DND-41 (cell line): ENCODE results near the gene SFTA2.
"Not testable (repeated sequence)": the region's sequence is repeated elsewhere in the genome, so short reads cannot be mapped to it uniquely, and the experiment has no call there.

ENCODE experiments used
- ATAC-seq: fragments of 200-7000 bp; cut with Tn5 transposase; 3 replicates; pipeline ENCODE4 v1.9.1; 2021; ENCODE audit warnings: low read depth; ENCODE audit not compliant: insufficient read depth
- DNase-seq: peaks from one replicate; pipeline ENCODE4 v3.0.0-alpha.2; 2020
- H2AFZ ChIP-seq: 2 replicates; pipeline ENCODE4 v1.6.0; 2012; ENCODE audit warnings: low read depth, low read length
- H3K27ac ChIP-seq: 2 replicates; pipeline ENCODE4 v1.5.1; 2012; ENCODE audit warnings: low read length, inconsistent platforms
- H3K27me3 ChIP-seq: fragments of 200-600 bp; sonication (generic); 2 replicates; pipeline ENCODE4 v1.6.0; 2012; ENCODE audit warnings: low read length, mild to moderate bottlenecking, inconsistent platforms; ENCODE audit not compliant: insufficient read depth, poor library complexity
- H3K36me3 ChIP-seq: 2 replicates; pipeline ENCODE4 v1.5.1; 2012; ENCODE audit warnings: low read length, inconsistent platforms; ENCODE audit not compliant: insufficient read depth
- H3K4me1 ChIP-seq: 2 replicates; pipeline ENCODE4 v1.5.1; 2012; ENCODE audit warnings: mild to moderate bottlenecking, low read length; ENCODE audit not compliant: insufficient read depth
- H3K4me2 ChIP-seq: 2 replicates; pipeline ENCODE4 v1.6.0; 2012; ENCODE audit warnings: mild to moderate bottlenecking, moderate library complexity, low read length, inconsistent platforms; ENCODE audit not compliant: insufficient read depth
- H3K4me3 ChIP-seq, 2 experiments: fragments of 200-600 bp in 1 of 2; shearing (Covaris generic) in 1 of 2; 2 replicates each; pipeline ENCODE4 v1.5.1; 2012 to 2016; ENCODE audit warnings: inconsistent platforms in 2 of 2, low read length in 2 of 2, mild to moderate bottlenecking in 2 of 2, low read depth in 1 of 2, moderate library complexity in 1 of 2
- H3K79me2 ChIP-seq: 2 replicates; pipeline ENCODE4 v1.6.0; 2012; ENCODE audit warnings: low read length, inconsistent platforms; ENCODE audit not compliant: insufficient read depth
- H3K9ac ChIP-seq: 2 replicates; pipeline ENCODE4 v1.6.0; 2012; ENCODE audit warnings: low read depth, mild to moderate bottlenecking, inconsistent platforms, low read length, moderate library complexity
- H3K9me3 ChIP-seq: 2 replicates; pipeline ENCODE4 v1.5.1; 2012; ENCODE audit warnings: low read length, moderate library complexity, mild to moderate bottlenecking, inconsistent platforms; ENCODE audit not compliant: insufficient read depth, severe bottlenecking
- H4K20me1 ChIP-seq: 2 replicates; pipeline ENCODE4 v1.6.0; 2012; ENCODE audit warnings: low read length; ENCODE audit not compliant: insufficient read depth
- CTCF ChIP-seq: IDR thresholded peaks from 2 replicates; pipeline ENCODE4 v1.5.1; 2012; ENCODE audit warnings: borderline replicate concordance, low read length, moderate library complexity, mild to moderate bottlenecking; ENCODE audit not compliant: poor library complexity, severe bottlenecking; ENCODE audit errors: extremely low read depth
- EZH2 ChIP-seq: IDR thresholded peaks from 3 replicates; pipeline ENCODE4 v1.6.1; 2012; ENCODE audit warnings: borderline replicate concordance, low read depth, mild to moderate bottlenecking, moderate library complexity, low read length, inconsistent platforms; ENCODE audit not compliant: severe bottlenecking

Gene SFTA2

GRCh38 chr6:30912746-30913520, 19.0 kb downstream of the SFTA2 start:
- no peak for TF ChIP-seq CTCF
- Histone ChIP-seq H3K4me3 (no peak overlapping the region), H3K79me2 (peaks cover 56% of the 10 kb centered on the region), H3K9ac (no peak overlapping the region), H3K27me3 (no peaks in the 10 kb centered on the region), H3K36me3 (peaks cover 67% of the 10 kb centered on the region), H4K20me1 (no peaks in the 10 kb centered on the region), H3K9me3 (no peaks in the 10 kb centered on the region), H3K27ac (no peak overlapping the region; the same call in 1 of the 2 replicates), H2AFZ (no peak overlapping the region), H3K4me2 (no peak overlapping the region), H3K4me1 (peaks cover 62% of the 10 kb centered on the region)
- ATAC-seq: no peak
- no peak for DNase-seq

GRCh38 chr6:30910473-30910872, 21.5 kb downstream of the SFTA2 start:
- H3K27ac ChIP-seq, H2AFZ ChIP-seq, H3K4me3 ChIP-seq, H3K4me2 ChIP-seq, H3K27me3 ChIP-seq, H3K9ac ChIP-seq, DNase-seq, H3K9me3 ChIP-seq, H4K20me1 ChIP-seq, ATAC-seq: not testable (repeated sequence)
- H3K4me1 ChIP-seq: peaks cover 48% of the 10 kb centered on the region
- peaks cover 45% of the 10 kb centered on the region for H3K36me3 ChIP-seq
- H3K79me2 ChIP-seq: peaks cover 37% of the 10 kb centered on the region

GRCh38 chr6:30908700-30909099, 23.3 kb downstream of the SFTA2 start:
- DNase-seq (no peak), ATAC-seq (no peak)
- Histone ChIP-seq H3K36me3 (peaks cover 43% of the 10 kb centered on the region), H3K4me3 (peak overlapping the region; percentile 95 to 97), H3K27me3 (no peaks in the 10 kb centered on the region), H3K79me2 (peaks cover 24% of the 10 kb centered on the region), H2AFZ (peak overlapping the region; percentile 96), H3K4me2 (peak overlapping the region; percentile 74), H3K27ac (peak overlapping the region; percentile 87), H3K9me3 (no peaks in the 10 kb centered on the region), H3K4me1 (peaks cover 35% of the 10 kb centered on the region), H4K20me1 (no peaks in the 10 kb centered on the region), H3K9ac (peak overlapping the region; percentile 84)
- TF ChIP-seq CTCF (no peak), EZH2 (no peak)

GRCh38 chr6:30907758-30908591, 24.0 kb downstream of the SFTA2 start, which contains the start of gene GTF2H4:
Gene GTF2H4 (plus strand): TSS chr6:30908207.
- Histone ChIP-seq H3K27me3 (no peaks in the 10 kb centered on the region), H3K4me1 (peaks cover 31% of the 10 kb centered on the region), H3K4me2 (peak within 1 kb of the TSS; percentile 74), H3K9me3 (no peaks in the 10 kb centered on the region), H3K79me2 (peaks cover 24% of the 10 kb centered on the region), H3K4me3 (peak within 1 kb of the TSS; percentile 95 to 97), H3K27ac (peak within 1 kb of the TSS; percentile 87), H3K9ac (peak within 1 kb of the TSS; percentile 84), H2AFZ (peak within 1 kb of the TSS; percentile 96), H4K20me1 (no peaks in the 10 kb centered on the region), H3K36me3 (peaks cover 36% of the 10 kb centered on the region)
- ATAC-seq: peak; percentile 98
- no peak for TF ChIP-seq EZH2
- peak; percentile 8 for TF ChIP-seq CTCF
- DNase-seq: peak; percentile 98

GRCh38 chr6:30907290-30907757, 24.6 kb downstream of the SFTA2 start:
- Histone ChIP-seq H3K4me3 (peak overlapping the region; percentile 95 to 97; a peak in 3 of 4 replicates), H3K36me3 (peaks cover 30% of the 10 kb centered on the region), H3K9ac (peak overlapping the region; percentile 84), H3K79me2 (peaks cover 24% of the 10 kb centered on the region), H2AFZ (peak overlapping the region; percentile 88), H3K27ac (peak overlapping the region; percentile 70), H3K4me2 (peak overlapping the region; percentile 74), H3K4me1 (peaks cover 31% of the 10 kb centered on the region)
- not testable (repeated sequence) for H3K9me3 ChIP-seq, DNase-seq, H4K20me1 ChIP-seq, ATAC-seq, H3K27me3 ChIP-seq
